IMR-90 (cell line): ENCODE results near the gene AP4M1. TPM values are rescaled to one million over a fixed set of nuclear protein-coding genes. Genes with fewer than 3 reads are reported as not detected.

ENCODE experiments used
- ATAC-seq: fragments of 200-7000 bp; cut with Tn5 transposase; 2 replicates; pipeline ENCODE4 v1.9.1; 2020; ENCODE audit warnings: low read depth, mild to moderate bottlenecking, moderate library complexity
- BruUV-seq: library from RNA; stranded (reverse); fragments of 400-500 nt; replicated peaks from 2 replicates; lab custom pipeline; 2021; lab: Mats Ljungman, UMichigan
- CTCF ChIA-PET: fragments of 300-600 bp; formaldehyde crosslinking; extraction: SDS; loops from one replicate; lab custom pipeline; 2021; ENCODE audit warnings: antibody characterized with exemption; lab: Yijun Ruan, JAX
- POLR2A ChIA-PET: fragments of 300-600 bp; sonication (Branson Sonifier 250); formaldehyde crosslinking; loops from one replicate; lab custom pipeline; 2022; ENCODE audit warnings: antibody characterized with exemption; ENCODE audit not compliant: unreplicated experiment; lab: Charles Lee
- DNase-seq: peaks from one replicate; pipeline ENCODE4 v3.0.0; 2013
- H2AFZ ChIP-seq: replicated peaks from 2 replicates; pipeline ENCODE3; 2013; ENCODE audit warnings: low read length, mild to moderate bottlenecking; ENCODE audit not compliant: poor library complexity
- H2AK5ac ChIP-seq: 2 replicates; pipeline ENCODE4 v1.6.1; 2013; ENCODE audit warnings: low read depth, low read length, inconsistent platforms
- H2AK9ac ChIP-seq: replicated peaks from 2 replicates; pipeline ENCODE3; 2013; ENCODE audit warnings: mild to moderate bottlenecking, low read depth, low read length, moderate library complexity; ENCODE audit not compliant: poor library complexity
- H2BK120ac ChIP-seq: 2 replicates; pipeline ENCODE4 v1.6.1; 2013; ENCODE audit warnings: low read depth, low read length, inconsistent platforms
- H2BK15ac ChIP-seq: 3 replicates; pipeline ENCODE4 v1.6.1; 2013; ENCODE audit warnings: low read depth, low read length, inconsistent platforms
- H2BK20ac ChIP-seq: 2 replicates; pipeline ENCODE4 v1.6.1; 2013; ENCODE audit warnings: low read depth, mild to moderate bottlenecking, inconsistent platforms, low read length, moderate library complexity
- H2BK5ac ChIP-seq: 2 replicates; pipeline ENCODE4 v1.6.1; 2013; ENCODE audit warnings: mild to moderate bottlenecking, low read depth, low read length, inconsistent platforms; ENCODE audit not compliant: poor library complexity, severe bottlenecking
- H3K14ac ChIP-seq: replicated peaks from 2 replicates; pipeline ENCODE4 v1.6.1; 2013; ENCODE audit warnings: low read depth, low read length, inconsistent platforms
- H3K18ac ChIP-seq: 2 replicates; pipeline ENCODE4 v1.6.1; 2013; ENCODE audit warnings: low read depth, low read length, control low read depth
- H3K23ac ChIP-seq: 2 replicates; pipeline ENCODE4 v1.6.1; 2013; ENCODE audit warnings: low read depth, low read length, inconsistent platforms
- H3K27ac ChIP-seq: 2 replicates; pipeline ENCODE4 v1.5.1; 2013; ENCODE audit warnings: mild to moderate bottlenecking, control low read depth, low read length; ENCODE audit not compliant: insufficient read depth
- H3K27me3 ChIP-seq: 2 replicates; pipeline ENCODE4 v1.6.1; 2013; ENCODE audit warnings: low read length; ENCODE audit not compliant: control insufficient read depth, insufficient read depth
- H3K36me3 ChIP-seq: 2 replicates; pipeline ENCODE4 v1.6.1; 2013; ENCODE audit warnings: low read length, mixed read lengths; ENCODE audit not compliant: control insufficient read depth, insufficient read depth
- H3K4ac ChIP-seq: 2 replicates; pipeline ENCODE4 v1.6.1; 2013; ENCODE audit warnings: low read depth, low read length, inconsistent platforms
- H3K4me1 ChIP-seq: 2 replicates; pipeline ENCODE4 v1.6.1; 2013; ENCODE audit warnings: low read length, mixed read lengths; ENCODE audit not compliant: control insufficient read depth, insufficient read depth
- H3K4me2 ChIP-seq: 2 replicates; pipeline ENCODE4 v1.6.1; 2013; ENCODE audit warnings: low read depth, mild to moderate bottlenecking, control low read depth, low read length, moderate library complexity
- H3K4me3 ChIP-seq: 2 replicates; pipeline ENCODE4 v1.5.1; 2013; ENCODE audit warnings: low read depth, mild to moderate bottlenecking, control low read depth, low read length, moderate library complexity; ENCODE audit not compliant: insufficient read depth
- H3K56ac ChIP-seq: 2 replicates; pipeline ENCODE4 v1.6.1; 2013; ENCODE audit warnings: low read length, inconsistent platforms; ENCODE audit not compliant: insufficient read depth; ENCODE audit errors: extremely low read depth
- H3K79me1 ChIP-seq, 2 experiments: 2 replicates each; pipeline ENCODE4 v1.6.1; 2013; ENCODE audit warnings: low read length in 2 of 2, inconsistent platforms in 1 of 2, low read depth in 1 of 2
- H3K9ac ChIP-seq: 2 replicates; pipeline ENCODE4 v1.6.1; 2013; ENCODE audit warnings: low read depth, low read length, control low read depth
- H3K9me1 ChIP-seq: 2 replicates; pipeline ENCODE4 v1.6.1; 2013; ENCODE audit warnings: low read length, inconsistent platforms; ENCODE audit not compliant: insufficient read depth
- H3K9me3 ChIP-seq: 2 replicates; pipeline ENCODE4 v1.6.1; 2013; ENCODE audit warnings: low read length; ENCODE audit not compliant: control insufficient read depth, insufficient read depth
- H4K20me1 ChIP-seq: 2 replicates; pipeline ENCODE4 v1.6.1; 2013; ENCODE audit warnings: low read length, inconsistent platforms; ENCODE audit not compliant: insufficient read depth
- H4K5ac ChIP-seq: 2 replicates; pipeline ENCODE4 v1.6.1; 2013; ENCODE audit warnings: mild to moderate bottlenecking, low read depth, low read length, control low read depth
- H4K8ac ChIP-seq, 2 experiments: 2 replicates each; pipeline ENCODE4 v1.6.1; 2013; ENCODE audit warnings: low read depth in 2 of 2, low read length in 2 of 2, control low read depth in 1 of 2, inconsistent platforms in 1 of 2
- H4K91ac ChIP-seq: 2 replicates; pipeline ENCODE4 v1.6.1; 2013; ENCODE audit warnings: low read depth, low read length, inconsistent platforms; ENCODE audit not compliant: insufficient read depth
- CTCF ChIP-seq: conservative IDR thresholded peaks from 2 replicates; pipeline ENCODE4 v1.5.1; 2012; ENCODE audit warnings: mild to moderate bottlenecking, low read depth, low read length, improper control_type of control experiment
- ELK1 ChIP-seq: fragments of 150-350 bp; IDR thresholded peaks from 2 replicates; pipeline ENCODE4 v1.6.1; 2016; ENCODE audit warnings: low read depth, mild to moderate bottlenecking, low read length, moderate library complexity, borderline replicate concordance
- FOS ChIP-seq: fragments of 150-350 bp; IDR thresholded peaks from 2 replicates; pipeline ENCODE4 v1.6.1; 2016; ENCODE audit warnings: low read depth, low read length
- MAZ ChIP-seq: IDR thresholded peaks from 2 replicates; pipeline ENCODE4 v1.6.1; 2012; ENCODE audit warnings: low read depth, mild to moderate bottlenecking, low read length, improper control_type of control experiment, moderate library complexity, borderline replicate concordance
- RAD21 ChIP-seq: IDR thresholded peaks from 2 replicates; pipeline ENCODE4 v1.6.1; 2012; ENCODE audit warnings: low read length, improper control_type of control experiment
- WGBS, 2 experiments: methylation state at CpG; one replicate each; pipeline versions ENCODE4 v1.1.5 to v1.1.7; 2013; ENCODE audit warnings: missing lambda C conversion rate in 2 of 2; ENCODE audit not compliant: insufficient read length in 1 of 2; ENCODE audit errors: extremely low coverage in 2 of 2; 5-methylcytosine and 5-hydroxymethylcytosine counted together
- dilution Hi-C: fragments of 300-500 bp; cut with HindIII; formaldehyde crosslinking; loops from one replicate; pipeline ENCODE4 v1.14.3; 2018; ENCODE audit warnings: low sequenced_read_pairs; ENCODE audit not compliant: unreplicated experiment
- in situ Hi-C: fragments of 300-500 bp; cut with MboI; formaldehyde crosslinking; loops from 3 replicates; pipeline ENCODE4 v1.14.3; 2019; ENCODE audit warnings: low sequenced_read_pairs, inconsistent platforms, mixed read lengths
- intact Hi-C: fragments of 100-400 bp; cut with micrococcal nuclease; formaldehyde crosslinking; loops from 2 replicates; pipeline ENCODE4 v1.10.0; 2022
- polyA plus RNA-seq, 3 experiments: library from polyadenylated mRNA; depleted of rRNA; stranded (reverse); fragments of >200 nt; gene quantifications; 2 replicates each; pipeline ENCODE4 v1.2.3, GENCODE V29; 2012; ENCODE audit warnings: low replicate concordance in 1 of 3
- total RNA-seq: library from RNA; depleted of rRNA; stranded (reverse); fragments of >200 nt; gene quantifications from 2 replicates; pipeline ENCODE4 v1.2.3, GENCODE V29; 2012

Gene AP4M1
- total and polyA plus RNA-seq, 2 of the 4 experiments (the other 2 are of a cell fraction): 21.1 to 21.4 TPM

DNA sequence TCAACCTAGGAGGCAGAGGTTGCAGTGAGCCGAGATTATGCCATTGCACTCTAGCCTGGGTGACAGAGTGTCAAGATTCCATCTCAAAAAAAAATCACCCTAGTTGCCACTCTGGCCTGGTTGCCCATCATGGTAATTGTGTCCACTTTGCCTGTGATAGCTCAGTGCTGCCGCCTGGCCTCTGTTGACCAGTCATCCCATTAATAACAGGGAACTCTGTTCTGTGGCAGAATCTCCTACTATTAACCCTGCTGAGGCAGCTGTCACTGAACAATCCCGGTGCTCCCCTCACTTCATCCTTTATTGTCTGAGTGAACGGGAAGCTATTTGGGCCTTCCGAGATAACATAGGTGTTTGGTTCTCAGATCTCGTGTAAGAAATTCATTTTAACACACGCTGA is 34.5 kb upstream of the AP4M1 start:
- in situ Hi-C loops: no loop called here
- Histone ChIP-seq H2BK5ac (no peak overlapping the region), H4K5ac (no peak overlapping the region), H3K23ac (no peak overlapping the region), H2BK15ac (no peak overlapping the region), H2AK9ac (no peak overlapping the region), H2BK120ac (no peak overlapping the region), H3K27me3 (no peaks in the 10 kb centered on the region), H3K27ac (no peak overlapping the region), H3K56ac (no peak overlapping the region), H3K9ac (no peak overlapping the region), H3K36me3 (peaks cover 55% of the 10 kb centered on the region), H3K4me1 (peaks cover 2% of the 10 kb centered on the region; the same call in 1 of the 2 replicates), H3K4me3 (no peak overlapping the region), H3K9me1 (0 out of 2 replicates have a peak, but pooled peaks cover 3% of the 10 kb centered on the region), H4K8ac (no peak overlapping the region), H3K4ac (no peak overlapping the region), H2AFZ (no peak overlapping the region), H3K18ac (no peak overlapping the region), H2BK20ac (no peak overlapping the region), H4K20me1 (no peaks in the 10 kb centered on the region; the same call in 1 of the 2 replicates), H3K79me1 (peaks cover 18 to 19% of the 10 kb centered on the region in 2 experiments; a peak in 3 of 4 replicates), H3K9me3 (peaks cover 37% of the 10 kb centered on the region), H2AK5ac (no peak overlapping the region), H4K91ac (no peak overlapping the region), H3K14ac (no peak overlapping the region), H3K4me2 (no peak overlapping the region)
- ChIA-PET CTCF (no interaction called here), POLR2A (interaction anchor here (0.5 kb wide), 1 partner anchor 12 kb away, joined by 4 read pairs; no protein-coding TSS in a partner anchor)
- DNase-seq (no peak), ATAC-seq (no peak)
- TF ChIP-seq MAZ (no peak), FOS (no peak), ELK1 (no peak), RAD21 (no peak), CTCF (no peak)
- intact Hi-C loops: no loop called here
- dilution Hi-C loops: no loop called here
- BruUV-seq: no TSS peak
- 80% methylated on average over 2 of the region's 7 CpGs; no CpG with 5 or more reads in 1 of the 2 experiments for WGBS, 2 experiments
